Neural progenitor cell (in vitro differentiated cells): ENCODE results near the gene CTU2.

Experiments used
- EZH2 ChIP-seq: fragments of 200-600 bp; sonication (generic); IDR thresholded peaks from 2 replicates; pipeline ENCODE4 v1.6.1; 2017; ENCODE audit warnings: antibody characterized with exemption, mild to moderate bottlenecking, moderate library complexity
- EZH2phosphoT487 ChIP-seq: fragments of 200-600 bp; sonication (generic); IDR thresholded peaks from 2 replicates; pipeline ENCODE4 v1.6.1; 2017; ENCODE audit warnings: antibody characterized with exemption
- TF ChIP-seq, protein P1 (sequence below): fragments of 200-600 bp; sonication (generic); IDR thresholded peaks from 2 replicates; pipeline ENCODE4 v1.5.1; 2017; ENCODE audit warnings: antibody characterized with exemption, mild to moderate bottlenecking

GRCh38 chr16:88762941-88763340 is 56.6 kb downstream of the CTU2 start:
- TF ChIP-seq, protein P1, sequence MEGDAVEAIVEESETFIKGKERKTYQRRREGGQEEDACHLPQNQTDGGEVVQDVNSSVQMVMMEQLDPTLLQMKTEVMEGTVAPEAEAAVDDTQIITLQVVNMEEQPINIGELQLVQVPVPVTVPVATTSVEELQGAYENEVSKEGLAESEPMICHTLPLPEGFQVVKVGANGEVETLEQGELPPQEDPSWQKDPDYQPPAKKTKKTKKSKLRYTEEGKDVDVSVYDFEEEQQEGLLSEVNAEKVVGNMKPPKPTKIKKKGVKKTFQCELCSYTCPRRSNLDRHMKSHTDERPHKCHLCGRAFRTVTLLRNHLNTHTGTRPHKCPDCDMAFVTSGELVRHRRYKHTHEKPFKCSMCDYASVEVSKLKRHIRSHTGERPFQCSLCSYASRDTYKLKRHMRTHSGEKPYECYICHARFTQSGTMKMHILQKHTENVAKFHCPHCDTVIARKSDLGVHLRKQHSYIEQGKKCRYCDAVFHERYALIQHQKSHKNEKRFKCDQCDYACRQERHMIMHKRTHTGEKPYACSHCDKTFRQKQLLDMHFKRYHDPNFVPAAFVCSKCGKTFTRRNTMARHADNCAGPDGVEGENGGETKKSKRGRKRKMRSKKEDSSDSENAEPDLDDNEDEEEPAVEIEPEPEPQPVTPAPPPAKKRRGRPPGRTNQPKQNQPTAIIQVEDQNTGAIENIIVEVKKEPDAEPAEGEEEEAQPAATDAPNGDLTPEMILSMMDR = no peak
- no peak for TF ChIP-seq EZH2phosphoT487
- no peak for TF ChIP-seq EZH2
